ENCODE data around the gene KCNJ10. TPM values are rescaled to one million over a fixed set of nuclear protein-coding genes. Genes with fewer than 3 reads are reported as not detected.

Gene KCNJ10
- total RNA-seq, 1 experiment from 2014 or later: 1.4 TPM

- no peak overlapping the region; the same call in 1 of the 2 replicates for H3K27ac Mint-ChIP-seq
- H3K9me3 Mint-ChIP-seq: no peaks in the 10 kb centered on the region
- H3K4me3 Mint-ChIP-seq: peak overlapping the region; percentile 69; the same call in 1 of the 2 replicates
- CTCF ChIA-PET: interaction anchor here (0.8 to 9.3 kb wide), 15 partner anchors 9 to 277 kb away, joined by 3 to 170 read pairs (median 14); partner anchors contain the start of gene ATP1A2
- ATAC-seq: no peak
- H3K4me1 Mint-ChIP-seq: peaks cover 71% of the 10 kb centered on the region
- H3K27me3 Mint-ChIP-seq (ENCODE audit: low read depth): peaks cover 5% of the 10 kb centered on the region; the same call in 1 of the 2 replicates
- POLR2A ChIA-PET: interaction anchor here (0.8 kb wide), 2 partner anchors 21 to 185 kb away, joined by 3 read pairs; partner anchors contain the start of gene PEX19
- H3K36me3 Mint-ChIP-seq: peaks cover 2% of the 10 kb centered on the region; the same call in 1 of the 2 replicates
- no peak for TF ChIP-seq GRHL2 (CRISPR knock-in tag; IDR thresholded peaks at IDR 0.05; ENCODE audit: insufficient replicate concordance, severe bottlenecking)
- TF ChIP-seq FOXP1 (CRISPR knock-in tag; IDR thresholded peaks at IDR 0.05; ENCODE audit: borderline replicate concordance): no peak
- TF ChIP-seq JAZF1 (CRISPR knock-in tag; IDR thresholded peaks at IDR 0.05): no peak
- no peak for TF ChIP-seq CTCF (IDR thresholded peaks at IDR 0.05)
- no peak for TF ChIP-seq ATF2 (CRISPR knock-in tag; IDR thresholded peaks at IDR 0.05; ENCODE audit: borderline replicate concordance, low read depth)
- TF ChIP-seq TCF7 (CRISPR knock-in tag; IDR thresholded peaks at IDR 0.05; ENCODE audit: low read depth): no peak
- no peak for TF ChIP-seq NR3C1 (CRISPR knock-in tag; conservative IDR thresholded peaks at IDR 0.05; ENCODE audit: low read depth)
- no peak for TF ChIP-seq ARID4B (CRISPR knock-in tag; IDR thresholded peaks at IDR 0.05; ENCODE audit: borderline replicate concordance)
- TF ChIP-seq USF2 (CRISPR knock-in tag; IDR thresholded peaks at IDR 0.05): no peak
- no peak for TF ChIP-seq ZNF423 (CRISPR knock-in tag; IDR thresholded peaks at IDR 0.05)
- no peak for TF ChIP-seq E2F1 (CRISPR knock-in tag; IDR thresholded peaks at IDR 0.05)
- TF ChIP-seq FOXK1 (CRISPR knock-in tag; IDR thresholded peaks at IDR 0.05): no peak
- no peak for TF ChIP-seq ETV6 (CRISPR knock-in tag; IDR thresholded peaks at IDR 0.05)
- no peak for TF ChIP-seq ATF3 (CRISPR knock-in tag; conservative IDR thresholded peaks at IDR 0.05)
- no peak for TF ChIP-seq FOXP4 (CRISPR knock-in tag; IDR thresholded peaks at IDR 0.05)
- no peak for TF ChIP-seq MYBL2 (CRISPR knock-in tag; IDR thresholded peaks at IDR 0.05)
- TF ChIP-seq ZNF219 (CRISPR knock-in tag; IDR thresholded peaks at IDR 0.05; ENCODE audit: borderline replicate concordance): no peak
- TF ChIP-seq MAX (CRISPR knock-in tag; IDR thresholded peaks at IDR 0.05): no peak
- no peak for TF ChIP-seq ZNF232 (CRISPR knock-in tag; IDR thresholded peaks at IDR 0.05)
- DNase-seq (ENCODE audit: low spot score): no peak
Observed at GRCh38 chr1:160099716-160100375, 29.9 kb upstream of the KCNJ10 start.

Measured in WTC11 (cell line).